ENCODE measurements around the gene DMRT2.

DMRT2 gene

DNA sequence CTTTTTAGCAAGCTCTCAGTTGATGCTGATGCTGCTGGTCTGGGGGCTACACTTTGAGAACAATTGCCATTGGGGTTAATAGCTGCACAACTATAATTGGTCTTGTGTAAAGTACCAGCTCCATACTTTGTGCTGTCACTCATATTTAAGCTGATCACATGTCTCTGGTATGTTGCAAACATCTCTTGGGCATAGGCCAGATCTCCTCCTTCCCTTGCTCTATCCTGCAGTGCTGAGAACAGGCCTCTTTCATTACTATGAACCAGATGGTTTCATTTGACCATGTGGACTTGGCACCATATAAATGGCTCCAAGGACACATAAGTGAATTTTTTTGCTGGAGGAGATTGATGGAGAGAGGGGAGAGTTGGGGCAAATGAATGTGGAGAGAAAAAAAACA lies 48.4 kb downstream of the DMRT2 start:
- no peak overlapping the region for H3K18ac ChIP-seq (ENCODE audit: low read length)
- H2BK120ac ChIP-seq (ENCODE audit: low read depth, low read length) = no peak overlapping the region
- no peak for DNase-seq (ENCODE audit: low spot score)
- no peaks in the 10 kb centered on the region for H3K9me3 ChIP-seq (replicated peaks in 1 of 2; ENCODE audit: control insufficient read depth in 2 of 2, insufficient read depth in 1 of 2, low read depth in 1 of 2, low read length in 2 of 2)
- no peak overlapping the region for H3K27ac ChIP-seq (replicated peaks; ENCODE audit: low read length)
- H2BK15ac ChIP-seq (ENCODE audit: low read length) = no peak overlapping the region
- H3K4ac ChIP-seq (ENCODE audit: low read length) = no peak overlapping the region
- H4K91ac ChIP-seq (ENCODE audit: low read depth, low read length, poor library complexity) = no peak overlapping the region
- no peak overlapping the region for H2BK12ac ChIP-seq (ENCODE audit: low read length)
- H3K4me1 ChIP-seq (ENCODE audit: control insufficient read depth in 2 of 2, insufficient read depth in 1 of 2, low read depth in 1 of 2, low read length in 2 of 2) = no peaks in the 10 kb centered on the region
- no peak overlapping the region for H3K4me2 ChIP-seq (ENCODE audit: insufficient read depth, low read length, poor library complexity, severe bottlenecking)
- H2BK5ac ChIP-seq (ENCODE audit: low read length) = no peak overlapping the region
- H2AK5ac ChIP-seq (ENCODE audit: low read depth, low read length) = no peak overlapping the region
- H2AFZ ChIP-seq (ENCODE audit: low read length) = no peak overlapping the region
- H3K4me3 ChIP-seq (ENCODE audit: low read length in 2 of 2) = no peak overlapping the region
- peaks cover 0 to 9% (median 0%) of the 10 kb centered on the region in 3 experiments for H3K27me3 ChIP-seq (ENCODE audit: control insufficient read depth in 3 of 3, insufficient read depth in 3 of 3, low read depth in 1 of 3, low read length in 3 of 3)
- H3K9ac ChIP-seq (ENCODE audit: low read depth, low read length, poor library complexity) = no peak overlapping the region
- H4K8ac ChIP-seq (ENCODE audit: low read depth, low read length) = no peak overlapping the region
- no peaks in the 10 kb centered on the region for H3K36me3 ChIP-seq (replicated peaks in 1 of 2; ENCODE audit: control insufficient read depth in 2 of 2, insufficient read depth in 2 of 2, low read length in 2 of 2)
- no peak overlapping the region for H3K14ac ChIP-seq (ENCODE audit: low read length)
- no peaks in the 10 kb centered on the region for H3K79me1 ChIP-seq (ENCODE audit: low read depth, low read length)
- H3K23ac ChIP-seq (ENCODE audit: low read depth, low read length, poor library complexity) = no peak overlapping the region

DNA sequence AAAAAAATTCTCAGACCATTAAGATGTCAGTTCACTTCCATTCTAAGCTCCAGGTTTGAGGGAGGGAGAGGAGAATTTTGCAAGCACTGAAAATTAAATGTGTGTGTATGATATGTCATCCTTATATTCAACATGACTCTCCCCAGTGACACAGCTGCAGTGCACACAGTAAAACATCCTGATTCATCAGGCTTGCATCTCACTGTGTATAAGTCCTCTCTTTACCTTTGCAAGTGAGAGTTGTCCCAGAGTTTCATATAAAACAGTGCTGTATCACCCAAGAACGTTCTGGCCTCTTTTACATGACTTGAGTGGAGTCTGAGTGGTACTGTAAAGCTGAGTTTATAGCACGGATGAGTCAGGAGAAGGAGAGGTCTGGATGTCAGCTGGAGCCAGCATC lies 50.0 kb downstream of the DMRT2 start:
- H4K91ac ChIP-seq (ENCODE audit: low read depth, low read length, poor library complexity) = no peak overlapping the region
- H3K36me3 ChIP-seq (replicated peaks in 1 of 2; ENCODE audit: control insufficient read depth in 2 of 2, insufficient read depth in 2 of 2, low read length in 2 of 2) = no peaks in the 10 kb centered on the region
- H3K14ac ChIP-seq (ENCODE audit: low read length) = no peak overlapping the region
- no peaks in the 10 kb centered on the region for H3K79me1 ChIP-seq (ENCODE audit: low read depth, low read length)
- H2BK5ac ChIP-seq (ENCODE audit: low read length) = no peak overlapping the region
- H3K18ac ChIP-seq (ENCODE audit: low read length) = no peak overlapping the region
- H2AK5ac ChIP-seq (ENCODE audit: low read depth, low read length) = no peak overlapping the region
- H3K4me1 ChIP-seq (ENCODE audit: control insufficient read depth in 2 of 2, insufficient read depth in 1 of 2, low read depth in 1 of 2, low read length in 2 of 2) = no peaks in the 10 kb centered on the region
- no peak overlapping the region for H3K23ac ChIP-seq (ENCODE audit: low read depth, low read length, poor library complexity)
- H3K9me3 ChIP-seq (replicated peaks in 1 of 2; ENCODE audit: control insufficient read depth in 2 of 2, insufficient read depth in 1 of 2, low read depth in 1 of 2, low read length in 2 of 2) = no peaks in the 10 kb centered on the region
- no peak for DNase-seq (ENCODE audit: low spot score)
- H3K27me3 ChIP-seq (ENCODE audit: control insufficient read depth in 3 of 3, insufficient read depth in 3 of 3, low read depth in 1 of 3, low read length in 3 of 3) = peaks cover 0 to 9% (median 0%) of the 10 kb centered on the region in 3 experiments
- H3K4me2 ChIP-seq (ENCODE audit: insufficient read depth, low read length, poor library complexity, severe bottlenecking) = no peak overlapping the region
- no peak overlapping the region for H3K4me3 ChIP-seq (ENCODE audit: low read length in 2 of 2)
- no peak overlapping the region for H3K27ac ChIP-seq (replicated peaks; ENCODE audit: low read length)
- H4K8ac ChIP-seq (ENCODE audit: low read depth, low read length) = no peak overlapping the region
- H2BK120ac ChIP-seq (ENCODE audit: low read depth, low read length) = no peak overlapping the region
- no peak overlapping the region for H3K9ac ChIP-seq (ENCODE audit: low read depth, low read length, poor library complexity)
- no CpG with 5 or more reads among the region's 2 CpGs for WGBS, 2 donors (ENCODE audit: extremely low coverage in 2 of 2, insufficient read length in 2 of 2, insufficient replicate concordance in 1 of 2)
- no peak overlapping the region for H2AFZ ChIP-seq (ENCODE audit: low read length)
- no peak overlapping the region for H3K4ac ChIP-seq (ENCODE audit: low read length)
- no peak overlapping the region for H2BK15ac ChIP-seq (ENCODE audit: low read length)
- no peak overlapping the region for H2BK12ac ChIP-seq (ENCODE audit: low read length)

DNA sequence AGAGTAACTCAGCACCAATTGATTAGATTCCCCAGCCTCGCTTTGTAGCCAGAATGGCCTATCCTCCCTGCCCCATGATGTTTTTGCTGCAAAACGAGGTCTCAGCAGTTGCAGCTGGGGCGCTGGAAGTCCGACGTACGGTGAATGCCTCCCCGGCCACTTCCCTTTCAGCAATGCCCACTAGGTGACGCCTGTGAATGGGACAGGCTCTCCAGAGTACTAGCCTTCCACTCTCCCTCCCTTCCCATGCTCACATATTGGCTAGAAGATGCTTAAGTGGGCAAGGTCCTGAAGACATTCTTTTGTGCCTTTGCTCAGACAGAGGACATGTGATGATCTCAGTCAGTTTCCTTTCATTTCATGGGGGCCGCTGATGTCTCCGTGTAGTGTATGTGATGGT lies 50.8 kb downstream of the DMRT2 start:
- H3K4me2 ChIP-seq (ENCODE audit: insufficient read depth, low read length, poor library complexity, severe bottlenecking) = no peak overlapping the region
- peaks cover 0 to 9% (median 0%) of the 10 kb centered on the region in 3 experiments for H3K27me3 ChIP-seq (ENCODE audit: control insufficient read depth in 3 of 3, insufficient read depth in 3 of 3, low read depth in 1 of 3, low read length in 3 of 3)
- H3K79me1 ChIP-seq (ENCODE audit: low read depth, low read length) = no peaks in the 10 kb centered on the region
- H3K36me3 ChIP-seq (replicated peaks in 1 of 2; ENCODE audit: control insufficient read depth in 2 of 2, insufficient read depth in 2 of 2, low read length in 2 of 2) = no peaks in the 10 kb centered on the region
- no peak overlapping the region for H3K14ac ChIP-seq (ENCODE audit: low read length)
- H2AK5ac ChIP-seq (ENCODE audit: low read depth, low read length) = no peak overlapping the region
- no peak overlapping the region for H3K4ac ChIP-seq (ENCODE audit: low read length)
- no peak overlapping the region for H2BK120ac ChIP-seq (ENCODE audit: low read depth, low read length)
- no peak overlapping the region for H2BK15ac ChIP-seq (ENCODE audit: low read length)
- no peak overlapping the region for H4K8ac ChIP-seq (ENCODE audit: low read depth, low read length)
- no peak overlapping the region for H4K91ac ChIP-seq (ENCODE audit: low read depth, low read length, poor library complexity)
- H3K27ac ChIP-seq (replicated peaks; ENCODE audit: low read length) = no peak overlapping the region
- peak; percentile 53 for DNase-seq (ENCODE audit: low spot score)
- no peak overlapping the region for H2BK12ac ChIP-seq (ENCODE audit: low read length)
- H3K18ac ChIP-seq (ENCODE audit: low read length) = no peak overlapping the region
- no peak overlapping the region for H2AFZ ChIP-seq (ENCODE audit: low read length)
- H3K23ac ChIP-seq (ENCODE audit: low read depth, low read length, poor library complexity) = no peak overlapping the region
- H3K4me1 ChIP-seq (ENCODE audit: control insufficient read depth in 2 of 2, insufficient read depth in 1 of 2, low read depth in 1 of 2, low read length in 2 of 2) = no peaks in the 10 kb centered on the region
- H3K4me3 ChIP-seq (ENCODE audit: low read length in 2 of 2) = no peak overlapping the region
- no peak overlapping the region for H3K9ac ChIP-seq (ENCODE audit: low read depth, low read length, poor library complexity)
- H2BK5ac ChIP-seq (ENCODE audit: low read length) = no peak overlapping the region
- no peaks in the 10 kb centered on the region for H3K9me3 ChIP-seq (replicated peaks in 1 of 2; ENCODE audit: control insufficient read depth in 2 of 2, insufficient read depth in 1 of 2, low read depth in 1 of 2, low read length in 2 of 2)
- no CpG with 5 or more reads among the region's 10 CpGs for WGBS, 2 donors (ENCODE audit: extremely low coverage in 2 of 2, insufficient read length in 2 of 2, insufficient replicate concordance in 1 of 2)

DNA sequence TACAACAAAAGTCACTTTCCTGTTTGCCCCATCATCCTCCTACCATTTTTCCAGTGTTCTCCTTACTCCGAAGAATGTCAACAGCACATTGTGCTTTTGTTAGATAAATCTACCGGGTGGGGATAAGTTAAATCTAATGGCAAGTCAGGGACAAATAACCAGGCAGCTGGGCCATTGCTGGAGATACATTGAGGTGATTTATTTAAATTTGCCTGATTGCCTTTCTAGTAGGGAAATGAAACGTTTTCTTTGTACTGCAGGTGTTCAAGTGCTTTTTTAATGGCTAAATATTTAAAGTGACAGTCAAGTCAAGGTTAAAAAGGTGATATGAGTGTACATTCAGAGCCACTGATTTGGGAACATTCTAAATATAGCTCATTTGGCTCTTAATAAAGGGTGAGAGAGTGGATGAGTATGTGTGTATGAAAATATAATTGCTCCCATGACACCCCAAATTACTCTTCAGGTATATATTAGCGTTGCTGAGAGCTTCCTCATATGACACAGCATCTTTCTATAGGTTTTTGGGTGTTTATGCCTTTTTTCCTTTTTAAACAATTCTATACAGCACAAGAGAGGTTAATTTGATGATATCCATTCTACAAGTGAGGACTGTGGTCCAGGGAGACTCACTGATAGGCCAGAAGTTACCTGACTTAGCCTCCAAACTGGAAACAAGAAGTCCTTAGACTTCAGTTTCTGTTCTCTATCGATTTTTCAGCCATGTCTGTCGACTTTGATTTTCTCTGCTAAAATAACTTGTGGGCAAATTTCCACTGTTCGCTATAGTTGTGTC lies 51.9 kb downstream of the DMRT2 start:
- H4K8ac ChIP-seq (ENCODE audit: low read depth, low read length) = no peak overlapping the region
- H2BK15ac ChIP-seq (ENCODE audit: low read length) = no peak overlapping the region
- H3K18ac ChIP-seq (ENCODE audit: low read length) = no peak overlapping the region
- H4K91ac ChIP-seq (ENCODE audit: low read depth, low read length, poor library complexity) = no peak overlapping the region
- H2BK12ac ChIP-seq (ENCODE audit: low read length) = no peak overlapping the region
- H3K4ac ChIP-seq (ENCODE audit: low read length) = no peak overlapping the region
- WGBS, 2 donors (ENCODE audit: extremely low coverage in 2 of 2, insufficient read length in 2 of 2, insufficient replicate concordance in 1 of 2) = no CpG with 5 or more reads among the region's 7 CpGs
- H3K4me3 ChIP-seq (ENCODE audit: low read length in 2 of 2) = no peak overlapping the region
- no peak overlapping the region for H2BK5ac ChIP-seq (ENCODE audit: low read length)
- H3K23ac ChIP-seq (ENCODE audit: low read depth, low read length, poor library complexity) = no peak overlapping the region
- no peaks in the 10 kb centered on the region for H3K9me3 ChIP-seq (replicated peaks in 1 of 2; ENCODE audit: control insufficient read depth in 2 of 2, insufficient read depth in 1 of 2, low read depth in 1 of 2, low read length in 2 of 2)
- no peaks in the 10 kb centered on the region for H3K79me1 ChIP-seq (ENCODE audit: low read depth, low read length)
- no peak for DNase-seq (ENCODE audit: low spot score)
- H2BK120ac ChIP-seq (ENCODE audit: low read depth, low read length) = no peak overlapping the region
- H3K9ac ChIP-seq (ENCODE audit: low read depth, low read length, poor library complexity) = no peak overlapping the region
- no peak overlapping the region for H2AK5ac ChIP-seq (ENCODE audit: low read depth, low read length)
- no peak overlapping the region for H2AFZ ChIP-seq (ENCODE audit: low read length)
- H3K4me2 ChIP-seq (ENCODE audit: insufficient read depth, low read length, poor library complexity, severe bottlenecking) = no peak overlapping the region
- no peaks in the 10 kb centered on the region for H3K4me1 ChIP-seq (ENCODE audit: control insufficient read depth in 2 of 2, insufficient read depth in 1 of 2, low read depth in 1 of 2, low read length in 2 of 2)
- H3K27me3 ChIP-seq (ENCODE audit: control insufficient read depth in 3 of 3, insufficient read depth in 3 of 3, low read depth in 1 of 3, low read length in 3 of 3) = peaks cover 0 to 9% (median 0%) of the 10 kb centered on the region in 3 experiments
- H3K36me3 ChIP-seq (replicated peaks in 1 of 2; ENCODE audit: control insufficient read depth in 2 of 2, insufficient read depth in 2 of 2, low read length in 2 of 2) = no peaks in the 10 kb centered on the region
- no peak overlapping the region for H3K14ac ChIP-seq (ENCODE audit: low read length)
- H3K27ac ChIP-seq (replicated peaks; ENCODE audit: low read length) = no peak overlapping the region

All from neuronal stem cell (in vitro differentiated cells).